ENCODE data around the gene CHD1.
"Not testable (repeated sequence)": the region's sequence is repeated elsewhere in the genome, so short reads cannot be mapped to it uniquely, and the experiment has no call there.

Gene CHD1

DNA sequence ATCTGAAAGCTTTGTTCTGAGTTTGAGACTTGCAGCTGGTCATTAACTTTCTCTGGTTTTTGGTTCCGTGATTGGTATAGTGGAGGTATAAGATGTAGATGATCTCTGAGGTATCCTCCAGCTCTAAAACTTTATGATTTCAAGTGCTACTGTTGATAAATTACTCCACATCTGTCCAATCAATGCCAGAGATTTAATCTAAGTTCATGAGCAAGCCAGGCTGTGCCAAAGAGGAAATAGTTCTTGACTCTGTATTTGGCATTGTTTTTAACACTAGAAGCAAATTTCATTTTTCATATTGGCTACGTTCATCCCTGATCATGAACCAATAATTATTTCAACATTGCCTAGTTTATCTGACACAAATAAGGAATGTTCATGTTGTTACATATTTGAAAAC, 28.5 kb upstream of the CHD1 start:
- Mint-ChIP-seq H3K27me3 (no peaks in the 10 kb centered on the region), H3K9me3 (no peaks in the 10 kb centered on the region), H3K27ac (ENCODE audit: low read depth) (no peak overlapping the region), H3K4me1 (peaks cover 1% of the 10 kb centered on the region), H3K36me3 (ENCODE audit: insufficient read depth) (peaks cover 2% of the 10 kb centered on the region), H3K4me3 (no peak overlapping the region)
- DNase-seq (ENCODE audit: low spot score in 2 of 2) (no peak), ATAC-seq (replicated peaks; ENCODE audit: extremely low read depth, poor library complexity, severe bottlenecking) (no peak)

DNA sequence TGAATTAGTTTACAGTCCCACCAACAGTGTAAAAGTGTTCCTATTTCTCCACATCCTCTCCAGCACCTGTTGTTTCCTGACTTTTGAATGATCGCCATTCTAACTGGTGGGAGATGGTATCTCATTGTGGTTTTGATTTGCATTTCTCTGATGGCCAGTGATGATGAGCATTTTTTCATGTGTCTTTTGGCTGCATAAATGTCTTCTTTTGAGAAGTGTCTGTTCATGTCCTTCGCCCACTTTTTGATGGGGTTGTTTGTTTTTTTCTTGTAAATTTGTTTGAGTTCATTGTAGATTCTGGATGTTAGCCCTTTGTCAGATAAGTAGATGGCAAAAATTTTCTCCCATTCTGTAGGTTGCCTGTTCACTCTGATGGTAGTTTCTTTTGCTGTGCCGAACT, 27.1 kb upstream of the CHD1 start:
- not testable (repeated sequence) for ATAC-seq (replicated peaks; ENCODE audit: extremely low read depth, poor library complexity, severe bottlenecking); H3K36me3 Mint-ChIP-seq (ENCODE audit: insufficient read depth); DNase-seq (ENCODE audit: low spot score in 2 of 2)

DNA sequence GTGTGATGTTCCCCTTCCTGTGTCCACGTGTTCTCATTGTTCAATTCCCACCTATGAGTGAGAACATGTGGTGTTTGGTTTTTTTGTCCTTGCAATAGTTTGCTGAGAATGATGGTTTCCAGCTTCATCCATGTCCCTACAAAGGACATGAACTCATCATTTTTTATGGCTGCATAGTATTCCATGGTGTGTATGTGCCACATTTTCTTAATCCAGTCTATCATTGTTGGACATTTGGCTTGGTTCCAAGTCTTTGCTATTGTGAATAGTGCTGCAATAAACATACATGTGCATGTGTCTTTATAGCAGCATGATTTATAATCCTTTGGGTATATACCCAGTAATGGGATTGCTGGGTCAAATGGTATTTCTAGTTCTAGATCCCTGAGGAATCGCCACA, 26.7 kb upstream of the CHD1 start:
- not testable (repeated sequence) for H3K4me1 Mint-ChIP-seq; H3K4me3 Mint-ChIP-seq; H3K36me3 Mint-ChIP-seq (ENCODE audit: insufficient read depth); H3K27me3 Mint-ChIP-seq; DNase-seq (ENCODE audit: low spot score in 2 of 2); H3K27ac Mint-ChIP-seq (ENCODE audit: low read depth); ATAC-seq (replicated peaks; ENCODE audit: extremely low read depth, poor library complexity, severe bottlenecking); H3K9me3 Mint-ChIP-seq

More for the DNA sequence above, 27.1 kb upstream of the CHD1 start:
- not testable (repeated sequence) for H3K27me3 Mint-ChIP-seq; H3K27ac Mint-ChIP-seq (ENCODE audit: low read depth); H3K4me3 Mint-ChIP-seq; H3K4me1 Mint-ChIP-seq; H3K9me3 Mint-ChIP-seq

DNA sequence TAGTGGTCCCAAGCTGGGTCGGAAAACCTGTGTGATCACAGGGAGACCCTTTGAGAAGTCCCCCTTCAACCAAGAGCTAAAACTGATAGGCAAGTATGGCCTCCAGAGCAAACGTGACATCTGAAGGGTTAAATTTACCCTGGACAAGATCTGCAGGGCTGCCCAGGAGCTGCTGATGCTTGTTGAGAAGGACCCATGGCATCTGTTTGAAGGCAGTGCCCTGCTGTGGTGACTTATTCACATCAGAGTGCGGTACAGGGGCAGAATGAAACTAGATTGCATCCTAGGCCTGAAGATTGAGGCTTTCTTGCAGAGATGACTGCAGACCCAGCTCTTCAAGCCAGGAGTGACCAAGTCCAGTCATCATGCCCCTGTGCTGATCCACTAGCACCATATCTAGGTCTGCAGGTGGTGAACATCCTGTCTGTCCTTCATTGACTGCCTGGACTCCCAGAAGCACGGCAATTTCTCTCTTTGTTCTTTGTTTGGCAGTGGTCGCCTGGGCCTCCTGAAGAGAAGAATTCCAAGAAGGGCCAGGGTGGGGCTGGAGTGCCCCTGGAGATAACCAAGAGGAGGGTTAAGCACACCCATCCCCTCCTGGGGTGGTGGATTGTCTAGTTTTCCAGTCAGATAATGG, 25.7 kb upstream of the CHD1 start:
- ATAC-seq (replicated peaks; ENCODE audit: extremely low read depth, poor library complexity, severe bottlenecking) (no peak), DNase-seq (ENCODE audit: low spot score in 2 of 2) (no peak)
- Mint-ChIP-seq H3K27me3 (no peaks in the 10 kb centered on the region), H3K9me3 (no peaks in the 10 kb centered on the region), H3K4me3 (no peak overlapping the region), H3K4me1 (no peaks in the 10 kb centered on the region), H3K27ac (ENCODE audit: low read depth) (no peak overlapping the region), H3K36me3 (ENCODE audit: insufficient read depth) (peaks cover 2% of the 10 kb centered on the region)

DNA sequence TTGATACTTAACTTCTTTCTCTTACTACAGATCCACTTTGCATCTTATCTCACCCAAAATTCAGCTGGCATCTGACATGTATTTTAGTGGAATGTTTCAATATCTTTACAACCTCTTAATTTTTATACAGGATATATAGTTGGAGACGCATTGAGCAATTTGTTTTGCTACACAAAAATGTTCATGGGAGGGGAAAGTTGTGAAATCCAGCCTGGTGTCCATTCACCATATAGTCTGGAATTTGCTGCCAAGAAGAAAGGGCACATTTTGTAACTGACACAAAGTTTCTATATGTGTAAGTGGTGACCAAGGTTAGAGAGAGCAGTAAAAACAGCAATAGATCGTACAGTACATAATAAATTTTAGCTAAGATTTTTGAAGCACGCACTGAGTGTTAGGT, 14.0 kb upstream of the CHD1 start:
- Mint-ChIP-seq H3K27ac (ENCODE audit: low read depth) (no peak overlapping the region), H3K4me3 (no peak overlapping the region), H3K36me3 (ENCODE audit: insufficient read depth) (no peaks in the 10 kb centered on the region), H3K4me1 (peaks cover 22% of the 10 kb centered on the region), H3K9me3 (no peaks in the 10 kb centered on the region), H3K27me3 (no peaks in the 10 kb centered on the region)
- DNase-seq (ENCODE audit: low spot score in 2 of 2) (no peak), ATAC-seq (replicated peaks; ENCODE audit: extremely low read depth, poor library complexity, severe bottlenecking) (no peak)

DNA sequence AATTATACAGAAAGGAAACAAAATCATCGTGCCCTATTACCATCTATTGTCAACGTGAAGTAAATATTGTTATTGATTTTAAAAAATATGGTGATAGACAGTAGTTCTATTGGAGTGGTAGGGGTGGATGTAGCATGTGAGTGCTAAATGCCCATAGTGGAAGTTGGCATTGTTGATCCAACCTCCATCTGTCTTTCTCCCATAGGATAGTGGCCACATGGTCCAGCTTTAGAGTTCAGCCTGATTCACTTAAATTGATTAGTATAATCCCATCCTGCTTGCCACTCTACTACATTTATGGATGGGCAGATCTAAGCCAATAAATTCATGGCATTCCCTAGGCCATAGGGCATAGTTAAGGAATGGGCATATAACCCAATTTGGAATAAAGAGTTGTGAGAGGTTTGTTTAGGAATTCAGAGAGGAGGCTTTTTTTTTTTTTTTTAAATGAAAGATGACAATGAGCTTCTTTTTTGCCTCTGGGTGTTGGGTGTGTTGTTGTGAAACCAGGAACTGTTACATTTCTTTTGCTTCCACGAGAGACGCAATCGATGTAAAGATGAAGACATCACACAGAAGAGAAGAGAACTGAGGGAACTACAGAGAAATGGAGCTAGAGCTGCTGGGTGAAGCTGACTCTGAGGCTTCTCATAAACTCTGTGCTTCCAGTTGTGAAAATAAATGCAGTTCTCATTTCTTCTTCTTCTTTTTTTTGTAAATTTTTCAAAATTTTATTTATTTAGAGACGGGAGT, 12.5 kb upstream of the CHD1 start:
- H3K9me3 Mint-ChIP-seq, result no peaks in the 10 kb centered on the region
- no peaks in the 10 kb centered on the region for H3K36me3 Mint-ChIP-seq (ENCODE audit: insufficient read depth)
- no peak for ATAC-seq (replicated peaks; ENCODE audit: extremely low read depth, poor library complexity, severe bottlenecking)
- H3K27me3 Mint-ChIP-seq, result no peaks in the 10 kb centered on the region
- peaks cover 22% of the 10 kb centered on the region for H3K4me1 Mint-ChIP-seq
- H3K27ac Mint-ChIP-seq (ENCODE audit: low read depth), result peak overlapping the region; percentile 56
- no peak overlapping the region for H3K4me3 Mint-ChIP-seq
- no peak for DNase-seq (ENCODE audit: low spot score in 2 of 2)

DNA sequence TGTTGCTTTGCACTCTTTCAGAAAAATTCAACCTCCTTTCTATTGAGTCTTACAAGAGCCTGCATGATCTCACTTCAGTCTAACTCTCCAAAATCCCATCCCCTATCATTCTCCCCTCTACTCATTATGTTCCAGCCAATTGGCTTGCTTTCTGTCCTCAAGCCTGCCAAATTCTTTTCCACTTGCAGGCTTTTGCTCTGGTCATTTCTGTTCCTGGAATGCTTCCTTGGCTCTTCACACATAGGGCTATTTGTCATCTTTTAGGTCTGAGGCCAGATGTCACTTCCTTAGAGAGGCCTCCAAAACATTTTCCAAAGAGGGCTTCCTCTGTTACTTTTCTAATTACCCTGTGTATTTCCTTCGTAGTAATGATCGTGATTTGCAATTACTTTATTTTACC, 11.8 kb upstream of the CHD1 start:
- DNase-seq (ENCODE audit: low spot score in 2 of 2) (no peak), ATAC-seq (replicated peaks; ENCODE audit: extremely low read depth, poor library complexity, severe bottlenecking) (no peak)
- Mint-ChIP-seq H3K9me3 (no peaks in the 10 kb centered on the region), H3K4me1 (peaks cover 19% of the 10 kb centered on the region), H3K27ac (ENCODE audit: low read depth) (peak overlapping the region; percentile 2), H3K4me3 (no peak overlapping the region), H3K27me3 (no peaks in the 10 kb centered on the region), H3K36me3 (ENCODE audit: insufficient read depth) (no peaks in the 10 kb centered on the region)

DNA sequence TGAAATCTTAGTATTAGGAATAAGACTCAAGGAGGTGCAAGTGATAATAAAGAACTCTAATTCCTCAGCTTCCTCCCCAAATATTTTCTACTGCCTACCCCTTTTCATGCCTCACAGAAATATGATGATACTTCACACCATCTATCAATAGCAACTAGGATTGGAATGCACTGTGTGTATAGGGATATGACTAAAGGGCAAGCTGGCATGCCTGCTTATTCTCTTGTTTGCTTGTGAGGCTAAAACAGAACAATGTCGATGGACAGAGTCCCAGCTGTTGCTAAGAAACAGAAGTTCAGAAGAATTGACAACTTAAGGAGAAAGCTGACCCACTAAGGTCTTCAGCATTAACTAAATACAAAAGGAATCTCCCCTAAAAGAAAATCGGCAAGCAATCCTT, 9.7 kb upstream of the CHD1 start:
- Mint-ChIP-seq H3K4me1 (peaks cover 28% of the 10 kb centered on the region), H3K27ac (ENCODE audit: low read depth) (no peak overlapping the region), H3K4me3 (no peak overlapping the region), H3K9me3 (no peaks in the 10 kb centered on the region), H3K36me3 (ENCODE audit: insufficient read depth) (peaks cover 3% of the 10 kb centered on the region), H3K27me3 (no peaks in the 10 kb centered on the region)
- no peak for ATAC-seq (replicated peaks; ENCODE audit: extremely low read depth, poor library complexity, severe bottlenecking)
- no peak for DNase-seq (ENCODE audit: low spot score in 2 of 2)

DNA sequence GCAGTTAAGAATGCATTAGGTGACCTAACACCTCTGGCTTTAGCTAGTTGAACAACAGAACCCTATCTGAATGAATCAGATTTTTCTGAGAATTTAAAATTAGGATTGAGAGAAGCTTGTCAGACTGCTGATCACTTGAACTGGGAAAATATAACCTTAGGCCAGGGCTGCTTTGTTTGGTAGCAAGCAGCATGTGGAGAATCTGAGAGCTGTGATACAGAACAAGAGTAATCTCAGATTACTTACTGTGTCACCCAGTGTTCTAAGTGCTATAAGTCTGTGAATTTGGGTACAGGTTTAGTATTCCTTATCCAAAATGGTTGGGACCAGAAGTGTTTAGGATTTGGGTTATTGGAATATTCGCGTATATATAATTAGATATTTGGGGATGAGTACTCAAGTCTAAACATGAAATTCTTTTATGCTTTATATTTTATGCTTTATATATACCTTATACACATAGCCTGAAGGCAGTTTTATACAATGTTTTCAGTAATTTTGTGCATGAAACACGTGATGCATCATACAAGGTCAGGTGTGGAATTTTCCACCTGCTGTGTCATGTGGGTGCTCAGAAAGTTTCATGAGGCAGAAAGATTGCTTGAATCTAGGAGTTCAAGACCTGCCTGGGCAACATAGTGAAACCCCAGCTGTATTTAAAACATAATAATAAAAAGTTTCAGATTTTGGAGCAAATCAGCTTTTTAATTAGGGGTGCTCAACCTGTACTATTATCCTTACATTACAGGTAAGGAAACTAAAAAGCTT, 8.3 kb upstream of the CHD1 start:
- no peaks in the 10 kb centered on the region for H3K9me3 Mint-ChIP-seq
- H3K36me3 Mint-ChIP-seq (ENCODE audit: insufficient read depth), result peaks cover 9% of the 10 kb centered on the region
- H3K27ac Mint-ChIP-seq (ENCODE audit: low read depth), result no peak overlapping the region

DNA sequence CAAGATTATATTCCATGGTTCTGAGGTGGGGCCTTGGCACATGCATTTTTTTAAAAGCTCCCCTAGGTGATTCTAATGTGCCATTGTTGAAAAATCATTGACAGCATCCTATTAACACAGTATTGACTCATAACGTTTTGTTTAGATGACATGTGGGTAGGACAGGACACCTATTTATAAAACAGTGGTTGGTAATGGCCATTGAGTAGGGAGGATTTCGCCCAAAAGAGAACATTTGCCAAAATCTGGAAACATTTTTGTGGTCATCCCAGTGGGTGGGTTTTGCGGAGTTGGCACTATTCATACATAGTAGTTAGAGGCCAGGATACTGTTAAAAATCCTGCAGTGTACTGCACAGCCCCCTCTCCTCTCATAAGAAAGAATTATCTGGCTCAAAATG, 6.4 kb upstream of the CHD1 start:
- no peaks in the 10 kb centered on the region for H3K9me3 Mint-ChIP-seq
- H3K27me3 Mint-ChIP-seq, result no peaks in the 10 kb centered on the region
- H3K4me1 Mint-ChIP-seq, result peaks cover 32% of the 10 kb centered on the region
- peaks cover 10% of the 10 kb centered on the region for H3K36me3 Mint-ChIP-seq (ENCODE audit: insufficient read depth)
- H3K4me3 Mint-ChIP-seq, result no peak overlapping the region
- DNase-seq (ENCODE audit: low spot score in 2 of 2), result no peak
- no peak overlapping the region for H3K27ac Mint-ChIP-seq (ENCODE audit: low read depth)
- ATAC-seq (replicated peaks; ENCODE audit: extremely low read depth, poor library complexity, severe bottlenecking), result no peak

More for the DNA sequence above, 8.3 kb upstream of the CHD1 start:
- Mint-ChIP-seq H3K4me1 (peaks cover 34% of the 10 kb centered on the region), H3K4me3 (no peak overlapping the region), H3K27me3 (no peaks in the 10 kb centered on the region)
- DNase-seq (ENCODE audit: low spot score in 2 of 2) (no peak), ATAC-seq (replicated peaks; ENCODE audit: extremely low read depth, poor library complexity, severe bottlenecking) (no peak)

DNA sequence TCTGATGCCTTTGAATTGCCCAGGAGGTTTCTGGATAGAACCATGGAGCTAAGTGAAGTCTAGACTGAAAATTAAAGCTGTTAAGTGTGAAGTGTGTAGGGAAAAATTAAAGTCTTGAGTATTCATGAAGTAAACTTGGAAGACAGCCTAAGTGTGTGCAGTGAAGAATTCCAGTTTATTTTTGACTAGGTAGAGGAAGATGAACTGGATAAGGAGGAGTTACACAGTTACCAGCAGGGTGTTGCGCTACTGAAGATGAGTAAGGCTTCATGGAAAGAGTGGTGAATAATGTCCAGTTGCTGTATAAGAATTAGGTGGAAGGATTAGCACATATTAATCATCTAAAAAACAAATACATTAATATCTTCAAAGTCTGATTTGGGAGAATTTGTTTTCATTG, 5.7 kb upstream of the CHD1 start:
- H3K36me3 Mint-ChIP-seq (ENCODE audit: insufficient read depth), result peaks cover 17% of the 10 kb centered on the region
- DNase-seq (ENCODE audit: low spot score in 2 of 2), result no peak
- H3K4me1 Mint-ChIP-seq, result peaks cover 37% of the 10 kb centered on the region
- ATAC-seq (replicated peaks; ENCODE audit: extremely low read depth, poor library complexity, severe bottlenecking), result no peak
- no peak overlapping the region for H3K4me3 Mint-ChIP-seq
- H3K27me3 Mint-ChIP-seq, result no peaks in the 10 kb centered on the region
- H3K27ac Mint-ChIP-seq (ENCODE audit: low read depth), result peak overlapping the region; percentile 96
- H3K9me3 Mint-ChIP-seq, result no peaks in the 10 kb centered on the region

DNA sequence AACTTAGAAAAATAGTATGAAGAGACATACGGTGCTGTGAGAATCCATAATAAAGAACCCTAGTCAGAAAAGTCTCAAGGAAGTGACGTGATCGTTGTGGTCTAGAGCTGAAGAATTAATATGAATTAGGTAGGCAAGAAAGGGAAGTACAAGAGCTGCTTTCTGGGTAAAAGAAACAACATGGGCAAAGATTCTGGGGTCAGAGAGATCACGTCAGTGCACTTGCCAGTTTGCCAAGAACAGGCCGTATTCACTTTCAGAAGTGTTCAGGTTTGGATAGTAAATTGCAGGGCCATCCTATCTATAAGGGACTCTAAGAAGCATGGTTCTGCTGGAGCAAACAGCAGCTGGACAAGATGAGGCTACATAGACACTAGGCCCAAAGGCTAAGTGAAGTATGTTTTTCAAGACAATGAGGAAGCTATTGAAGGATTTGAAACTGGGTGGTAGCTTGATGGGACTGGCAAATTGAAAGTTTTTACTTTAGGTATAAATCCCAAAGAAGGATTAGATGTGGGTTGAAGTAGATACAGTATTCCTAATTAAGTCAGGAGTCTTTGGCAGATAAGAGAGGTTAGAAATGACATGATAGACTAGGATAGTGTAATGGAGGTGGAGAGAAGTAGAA, 4.8 kb upstream of the CHD1 start:
- H3K27ac Mint-ChIP-seq (ENCODE audit: low read depth), result peak overlapping the region; percentile 96
- H3K27me3 Mint-ChIP-seq, result no peaks in the 10 kb centered on the region
- peaks cover 37% of the 10 kb centered on the region for H3K4me1 Mint-ChIP-seq
- DNase-seq (ENCODE audit: low spot score in 2 of 2) (peak in 1 of 2 donors; percentile 25), ATAC-seq (replicated peaks; ENCODE audit: extremely low read depth, poor library complexity, severe bottlenecking) (no peak)
- no peaks in the 10 kb centered on the region for H3K9me3 Mint-ChIP-seq
- H3K4me3 Mint-ChIP-seq, result peak overlapping the region; percentile 21
- peaks cover 26% of the 10 kb centered on the region for H3K36me3 Mint-ChIP-seq (ENCODE audit: insufficient read depth)
